DMS 273 (cell line): Measurements from ENCODE around the gene OTOA.
"Not testable (repeated sequence)": the region's sequence is repeated elsewhere in the genome, so short reads cannot be mapped to it uniquely, and the experiment has no call there.

ENCODE experiments used
- DNase-seq: peaks from one replicate; lab custom pipeline; 2025; ENCODE audit not compliant: unreplicated experiment; lab: John Stamatoyannopoulos, UW

OTOA gene

DNA sequence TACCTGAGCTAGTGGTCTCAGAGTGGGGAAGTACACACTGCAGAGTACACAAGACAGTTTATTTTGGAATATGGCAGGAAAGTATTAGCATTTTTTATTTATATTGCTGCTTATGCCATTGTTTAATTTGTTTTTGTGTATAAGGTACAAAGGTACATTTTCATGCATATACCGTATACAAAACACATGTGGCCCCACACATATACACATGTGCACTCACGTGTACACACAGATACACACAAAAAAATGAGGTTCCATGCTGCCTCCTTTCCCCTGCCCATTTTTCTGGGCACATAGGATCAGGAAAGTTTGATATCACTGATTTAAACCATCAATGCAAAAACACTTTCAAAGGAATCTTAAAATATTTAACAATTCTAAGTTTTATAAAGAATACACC lies 24.3 kb upstream of the OTOA start:
- DNase-seq, result no peak

DNA sequence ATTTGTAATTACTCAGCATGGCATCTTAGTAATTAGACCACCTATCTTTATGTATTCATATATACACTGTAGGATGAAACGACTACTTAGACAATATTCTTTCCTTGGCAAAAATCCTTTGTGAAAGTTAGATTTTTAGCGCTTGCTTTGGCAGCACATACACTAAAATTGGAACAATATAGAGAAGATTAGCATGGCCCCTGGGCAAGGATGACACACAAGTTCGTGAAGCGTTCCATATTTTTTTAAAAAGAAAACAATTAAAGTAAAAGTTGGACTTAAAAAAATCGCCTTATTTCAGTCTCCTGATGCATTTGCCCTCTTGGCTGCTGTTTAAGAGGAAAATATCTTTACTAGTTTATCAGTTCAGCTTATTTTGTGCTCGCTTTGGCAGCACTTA lies 21.9 kb upstream of the OTOA start:
- DNase-seq, result no peak

- no peak for DNase-seq
Observed at GRCh38 chr16:21642861-21643260, 20.9 kb upstream of the OTOA start.

- DNase-seq, result no peak
Observed at GRCh38 chr16:21643785-21644184, 20.0 kb upstream of the OTOA start.

GRCh38 chr16:21644674-21645073 lies 19.1 kb upstream of the OTOA start:
- DNase-seq, result no peak

DNA sequence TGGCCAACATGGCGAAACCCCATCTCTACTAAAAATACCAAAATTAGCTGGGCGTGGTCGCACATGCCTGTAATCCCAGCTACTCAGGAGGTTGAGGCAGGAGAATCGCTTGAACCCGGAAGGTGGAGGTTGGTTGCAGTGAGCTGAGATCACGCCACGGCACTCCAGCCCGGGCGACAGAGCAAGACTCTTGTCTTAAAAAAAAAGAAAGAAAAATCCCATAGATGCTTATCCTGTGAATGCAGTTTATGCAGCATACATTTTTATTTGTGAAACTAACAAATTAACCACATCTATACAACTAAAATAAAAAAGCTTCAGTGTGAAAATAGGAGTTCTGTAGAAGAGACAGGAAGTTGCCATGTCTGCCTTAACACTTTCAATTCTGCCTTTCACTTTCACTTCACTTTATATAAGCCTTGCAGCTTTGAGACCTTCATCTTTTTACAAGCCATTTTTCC lies 18.5 kb upstream of the OTOA start:
- DNase-seq, result no peak

DNA sequence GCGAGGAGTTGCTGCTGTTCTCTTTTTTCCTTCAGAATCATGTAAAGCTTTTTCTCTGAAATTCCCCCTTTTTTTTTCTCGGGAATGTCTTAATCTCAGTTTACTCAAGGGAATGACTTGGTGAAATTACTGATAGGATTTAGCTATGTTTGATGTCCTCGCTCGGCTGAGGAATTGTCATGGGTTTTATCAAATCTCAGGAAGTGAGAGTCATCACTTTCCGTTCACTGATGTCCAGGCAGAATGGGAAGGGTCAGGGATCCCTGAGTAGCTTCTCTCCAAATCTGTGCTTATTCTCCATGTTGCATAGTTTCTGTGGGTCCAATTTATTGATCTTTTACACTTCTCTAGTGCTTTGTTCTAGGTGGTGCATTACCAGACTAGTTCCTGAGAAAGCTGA lies 17.7 kb upstream of the OTOA start:
- no peak for DNase-seq

GRCh38 chr16:21646721-21647561 lies 16.8 kb upstream of the OTOA start:
- no peak for DNase-seq

DNA sequence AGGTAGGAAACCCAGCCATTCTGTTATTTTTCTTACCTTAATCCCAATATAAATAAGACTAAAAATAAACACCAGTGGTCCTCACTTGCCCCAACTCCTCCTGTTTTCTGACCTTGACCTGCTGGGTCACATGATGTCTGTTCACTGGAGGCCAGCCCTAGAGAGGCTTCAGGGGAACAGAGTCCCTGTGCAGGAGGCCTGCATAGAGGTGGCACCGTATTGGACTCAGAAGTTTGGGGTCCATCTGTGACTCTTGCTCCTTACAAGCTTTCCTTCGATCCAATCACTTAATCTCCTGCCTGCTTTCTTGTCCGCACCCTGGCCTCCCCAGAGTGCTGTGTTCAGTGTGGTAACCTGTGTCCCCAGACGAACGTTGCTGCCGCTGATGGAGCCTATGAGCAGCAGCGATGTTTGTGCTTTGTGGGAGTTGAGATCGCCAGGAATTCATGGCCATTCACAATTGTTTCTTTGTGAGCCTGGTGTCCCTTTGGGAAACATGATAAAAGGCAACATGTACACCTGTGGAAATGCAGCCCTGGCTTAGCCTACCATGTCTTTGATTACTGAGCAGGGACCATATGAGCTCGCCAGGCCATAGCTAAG lies 16.1 kb upstream of the OTOA start:
- no peak for DNase-seq

- not testable (repeated sequence) for DNase-seq
Observed at GRCh38 chr16:21649826-21650406, 13.9 kb upstream of the OTOA start.

DNA sequence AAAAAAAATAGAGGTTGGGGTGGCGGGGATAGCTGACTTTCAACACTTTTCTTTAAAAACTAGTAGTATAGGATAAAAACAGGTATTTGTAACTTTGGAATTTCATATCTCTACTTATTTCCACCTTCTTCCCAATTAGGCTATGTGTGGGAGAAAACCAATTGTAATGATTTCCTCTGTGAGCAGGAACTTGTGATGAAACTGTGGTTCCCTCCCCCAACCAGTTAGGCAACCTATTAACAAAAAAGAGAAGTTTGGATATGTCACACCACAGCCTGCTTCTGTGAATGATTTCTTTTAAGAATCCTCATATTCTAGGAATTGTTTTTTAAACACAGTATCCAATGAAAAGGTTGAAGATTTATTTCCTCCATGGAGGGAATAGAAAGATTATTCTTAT lies 13.2 kb upstream of the OTOA start:
- DNase-seq, result no peak

DNA sequence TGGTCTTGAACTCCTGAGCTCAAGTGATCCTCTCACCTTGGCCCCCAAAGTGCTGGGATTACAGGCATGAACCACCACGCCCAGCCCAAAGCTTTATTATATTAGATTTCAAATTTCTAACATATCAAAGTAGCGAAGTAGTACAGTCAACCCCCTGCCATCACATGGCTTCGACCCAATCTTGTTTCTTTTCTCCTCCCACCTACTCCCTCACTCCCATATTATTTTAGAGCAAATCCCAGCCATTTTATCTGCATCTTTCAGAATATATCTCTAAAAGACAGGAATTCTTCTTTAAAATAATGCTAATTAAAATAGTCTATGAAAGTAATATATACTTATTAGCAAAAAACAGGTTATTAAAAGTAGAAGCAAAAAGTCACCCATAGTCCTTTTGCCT lies 12.3 kb upstream of the OTOA start:
- no peak for DNase-seq

- DNase-seq, result no peak
Observed at GRCh38 chr16:21652453-21652852, 11.3 kb upstream of the OTOA start, which contains the start of gene IGSF6. TSS of gene IGSF6 (minus strand) at chr16:21652608. CDS start at chr16:21652598, 10 bp downstream.

DNA sequence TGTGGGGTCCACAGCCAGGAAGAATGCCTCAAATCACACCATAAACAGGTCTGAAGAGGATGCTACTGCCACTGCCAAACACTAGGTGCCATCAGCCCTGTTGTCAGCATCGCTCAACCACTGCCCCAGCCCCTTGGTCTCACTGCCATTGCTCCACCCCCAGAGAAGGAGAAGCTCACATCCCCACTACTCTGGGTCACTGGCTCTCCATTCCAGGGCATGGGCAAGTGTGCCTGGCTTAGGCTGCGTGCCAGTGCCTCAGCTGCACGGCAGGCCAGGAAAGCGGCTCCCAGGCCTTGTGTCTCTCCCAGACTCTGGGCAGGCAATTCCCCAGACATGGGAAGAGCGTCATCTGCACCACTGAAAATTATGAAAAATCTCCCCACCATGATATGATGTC lies 10.2 kb upstream of the OTOA start:
- no peak for DNase-seq

GRCh38 chr16:21654466-21654865 lies 9.3 kb upstream of the OTOA start:
- no peak for DNase-seq

DNA sequence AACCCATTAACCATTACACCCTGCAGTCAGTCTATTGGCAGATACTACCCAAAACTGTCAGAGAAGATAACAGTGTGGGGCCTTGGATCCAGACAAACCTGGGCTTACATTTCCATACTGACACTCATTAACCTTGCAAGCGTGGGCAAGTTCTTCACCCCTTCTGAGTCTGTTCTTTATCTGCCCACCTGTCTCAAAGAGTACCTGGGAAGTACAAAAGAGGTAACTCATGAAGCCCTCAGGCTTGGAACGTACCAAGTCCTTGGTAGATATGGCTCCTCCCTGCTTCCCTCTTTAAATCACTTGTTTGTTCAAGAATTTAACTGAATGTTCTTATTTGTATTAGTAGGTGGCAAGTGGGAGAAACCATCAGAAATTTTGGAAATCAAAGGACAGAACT lies 8.9 kb upstream of the OTOA start:
- DNase-seq, result no peak

- peak; percentile 73 for DNase-seq
Observed at GRCh38 chr16:21656795-21657768, 6.7 kb upstream of the OTOA start.

DNA sequence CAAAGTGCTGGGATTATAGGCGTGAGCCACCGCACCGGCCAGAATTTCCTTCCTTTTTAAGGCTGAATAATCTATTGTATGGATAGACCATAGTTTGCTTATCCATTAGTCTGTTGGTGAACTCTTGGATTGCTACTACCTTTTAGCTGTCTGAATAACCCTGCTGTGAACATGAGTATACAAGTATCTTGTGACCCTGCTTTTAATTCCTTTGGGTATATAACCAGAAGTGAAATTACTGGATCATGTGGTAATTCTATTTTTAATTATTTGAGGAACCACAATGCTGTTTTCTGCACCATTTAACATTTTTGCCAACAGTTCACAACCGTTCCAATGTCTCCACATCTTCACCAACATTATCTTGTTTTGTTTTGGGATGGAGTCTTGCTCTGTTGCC lies 4.6 kb upstream of the OTOA start:
- DNase-seq, result no peak

GRCh38 chr16:21664801-21665492 lies 1.2 kb downstream of the OTOA start:
- DNase-seq, result no peak

GRCh38 chr16:21666772-21667171 lies 3.0 kb downstream of the OTOA start:
- peak; percentile 32 for DNase-seq
